Liver (tissue), 9 donors: Measurements from ENCODE around the gene TNFAIP1. TPM values are rescaled to one million over a fixed set of nuclear protein-coding genes. Genes with fewer than 3 reads are reported as not detected.

ENCODE experiments used
- DNase-seq: peaks from one replicate; pipeline ENCODE4 v3.0.0-alpha.2; 2017; ENCODE audit warnings: low spot score
- H3K27ac ChIP-seq, 2 donors: one replicate each; pipeline ENCODE4 v1.7.0; 2013; ENCODE audit warnings: inconsistent platforms in 2 of 2, low read length in 2 of 2, control low read depth in 1 of 2, low read depth in 1 of 2, mild to moderate bottlenecking in 1 of 2
- H3K27me3 ChIP-seq, 4 donors: one replicate each; pipeline versions ENCODE4 v1.6.1 to v1.7.0; 2013; ENCODE audit warnings: low read length in 3 of 4, inconsistent platforms in 1 of 4, mild to moderate bottlenecking in 1 of 4, moderate library complexity in 1 of 4; ENCODE audit not compliant: control insufficient read depth in 4 of 4, insufficient read depth in 4 of 4
- H3K36me3 ChIP-seq, 4 donors: one replicate each; pipeline versions ENCODE4 v1.6.1 to v1.7.0; 2013; ENCODE audit warnings: low read length in 3 of 4, mild to moderate bottlenecking in 3 of 4, low read depth in 1 of 4, moderate library complexity in 1 of 4; ENCODE audit not compliant: control insufficient read depth in 4 of 4, insufficient read depth in 3 of 4
- H3K4me1 ChIP-seq, 4 donors: one replicate each; pipeline versions ENCODE4 v1.6.1 to v1.7.0; 2013; ENCODE audit warnings: low read length in 3 of 4, mild to moderate bottlenecking in 3 of 4, moderate library complexity in 1 of 4; ENCODE audit not compliant: control insufficient read depth in 4 of 4, insufficient read depth in 4 of 4
- H3K4me3 ChIP-seq, 3 donors: one replicate each; pipeline versions ENCODE4 v1.6.1 to v1.7.0; 2013; ENCODE audit warnings: low read length in 3 of 3, control low read depth in 1 of 3, low read depth in 1 of 3, mild to moderate bottlenecking in 1 of 3
- H3K9ac ChIP-seq, 2 donors: one replicate each; pipeline ENCODE4 v1.7.0; 2013; ENCODE audit warnings: low read length in 2 of 2, mild to moderate bottlenecking in 2 of 2, moderate library complexity in 2 of 2, control low read depth in 1 of 2, low read depth in 1 of 2
- H3K9me3 ChIP-seq, 4 donors: one replicate each; pipeline versions ENCODE4 v1.6.1 to v1.7.0; 2013; ENCODE audit warnings: low read length in 3 of 4; ENCODE audit not compliant: control insufficient read depth in 4 of 4
- EGR1 ChIP-seq, 2 donors: IDR thresholded peaks; 2 replicates each; pipeline ENCODE4 v1.6.1; 2016 to 2018; ENCODE audit warnings: antibody characterized with exemption in 2 of 2, low read depth in 2 of 2
- FOXA1 ChIP-seq: IDR thresholded peaks from 2 replicates; pipeline ENCODE4 v1.6.1; 2016; ENCODE audit warnings: antibody characterized with exemption
- FOXA2 ChIP-seq: IDR thresholded peaks from 2 replicates; pipeline ENCODE4 v1.6.1; 2016; ENCODE audit warnings: antibody characterized with exemption
- GABPA ChIP-seq, 2 donors: IDR thresholded peaks in 1 of 2; conservative IDR thresholded peaks in 1 of 2; 2 replicates each; pipeline ENCODE4 v1.6.1; 2016; ENCODE audit warnings: antibody characterized with exemption in 2 of 2, mild to moderate bottlenecking in 1 of 2, moderate library complexity in 1 of 2
- HNF4A ChIP-seq, 2 donors: conservative IDR thresholded peaks; 2 replicates each; pipeline ENCODE4 v1.6.1; 2016; ENCODE audit warnings: antibody characterized with exemption in 2 of 2, mild to moderate bottlenecking in 2 of 2
- HNF4G ChIP-seq: IDR thresholded peaks from 2 replicates; pipeline ENCODE4 v1.6.1; 2016; ENCODE audit warnings: antibody characterized with exemption
- JUND ChIP-seq, 2 donors: IDR thresholded peaks; 2 replicates each; pipeline ENCODE4 v1.6.1; 2016; ENCODE audit warnings: antibody characterized with exemption in 2 of 2
- MAX ChIP-seq: IDR thresholded peaks from 2 replicates; pipeline ENCODE4 v1.6.1; 2016; ENCODE audit warnings: antibody characterized with exemption
- NR2F2 ChIP-seq: IDR thresholded peaks from 2 replicates; pipeline ENCODE4 v1.6.1; 2016; ENCODE audit warnings: antibody characterized with exemption
- RAD21 ChIP-seq, 2 donors: IDR thresholded peaks; 2 replicates each; pipeline ENCODE4 v1.6.1; 2016; ENCODE audit warnings: antibody characterized with exemption in 2 of 2, mild to moderate bottlenecking in 2 of 2
- RXRA ChIP-seq, 2 donors: IDR thresholded peaks; 2 replicates each; pipeline ENCODE4 v1.6.1; 2017 to 2018; ENCODE audit warnings: antibody characterized with exemption in 2 of 2, mild to moderate bottlenecking in 1 of 2
- SP1 ChIP-seq: IDR thresholded peaks from 2 replicates; pipeline ENCODE4 v1.6.1; 2018; ENCODE audit warnings: antibody characterized with exemption, mild to moderate bottlenecking
- TAF1 ChIP-seq: conservative IDR thresholded peaks from 2 replicates; pipeline ENCODE4 v1.6.1; 2016; ENCODE audit warnings: antibody characterized with exemption, mild to moderate bottlenecking
- YY1 ChIP-seq: IDR thresholded peaks from 2 replicates; pipeline ENCODE4 v1.6.1; 2016; ENCODE audit warnings: antibody characterized with exemption, mild to moderate bottlenecking
- ZBTB33 ChIP-seq: IDR thresholded peaks from 2 replicates; pipeline ENCODE4 v1.6.1; 2016; ENCODE audit warnings: antibody characterized with exemption
- WGBS: extraction: QIAGEN DNeasy Blood & Tissue Kit; methylation state at CpG from one replicate; pipeline ENCODE4 v1.1.7; 2013; 5-methylcytosine and 5-hydroxymethylcytosine counted together
- polyA plus RNA-seq, 2 donors: library from polyadenylated mRNA; stranded (reverse) in 1 of 2; unstranded in 1 of 2; fragments of 200-250 nt in 1 of 2; fragments of >200 nt in 1 of 2; fragmentation: Nextera tagmentation in 1 of 2; extraction: Ambion mirVana in 1 of 2; gene quantifications; one replicate each; pipeline versions ENCODE4 v1.2.1 to v1.2.3, GENCODE V29; 2013 to 2015
- total RNA-seq, 2 donors: library from RNA; depleted of rRNA; stranded (reverse); fragments of >200 nt; gene quantifications; one replicate each; pipeline ENCODE4 v1.2.3, GENCODE V29; 2014
- TF ChIP-seq, protein P1 (sequence below): IDR thresholded peaks from 2 replicates; pipeline ENCODE4 v1.6.1; 2016; ENCODE audit warnings: antibody characterized with exemption
- TF ChIP-seq, protein P2 (sequence below): fragments of 150-350 bp; IDR thresholded peaks from 2 replicates; pipeline ENCODE4 v1.5.1; 2017; ENCODE audit warnings: improper control_type of control experiment, low read depth, low read length; ENCODE audit not compliant: missing input control
- donor health status: healthy.
- donor health status: healthy.
- donor health status: healthy.
- donor health status: healthy.
- donor health status: healthy.

Gene TNFAIP1
- total and polyA plus RNA-seq, 4 donors, result 11.7 to 31.7 (median 19.6) TPM

DNA sequence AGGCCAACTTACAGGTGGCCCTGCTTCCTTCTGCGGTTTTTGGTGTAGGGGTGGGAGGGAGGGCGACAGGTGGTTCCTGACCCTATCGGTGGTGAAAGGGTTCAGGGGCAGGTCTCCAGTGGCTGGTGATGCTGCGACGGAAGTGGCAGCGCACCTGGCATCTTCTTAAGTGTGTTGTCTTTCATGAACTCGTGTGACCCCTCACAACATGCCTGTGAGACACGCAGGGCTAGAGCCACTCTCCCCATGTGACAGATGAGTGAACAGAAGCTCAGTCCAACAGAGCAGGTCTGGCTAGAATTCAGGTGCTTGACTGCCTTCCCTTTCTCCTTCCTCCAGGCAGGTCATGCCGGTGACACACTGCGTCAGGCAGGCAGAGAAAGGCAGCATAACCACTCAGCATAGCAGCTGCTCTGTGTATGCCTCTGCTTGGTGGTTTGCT, 8.0 kb downstream of the TNFAIP1 start:
- TF ChIP-seq HNF4G (no peak), GABPA (IDR thresholded peaks at IDR 0.05 in 1 of 2, conservative IDR thresholded peaks at IDR 0.05 in 1 of 2) (no peak), SP1 (no peak), ZBTB33 (no peak), RXRA (IDR thresholded peaks at IDR 0.05) (peak; percentile 55 to 67), MAX (no peak), HNF4A (conservative IDR thresholded peaks at IDR 0.05) (peak in 1 of 2 donors; percentile 14)
- no peak overlapping the region for H3K9ac ChIP-seq
- 53% methylated on average over 10 of the region's 10 CpGs for WGBS
- peaks cover 23 to 59% (median 47%) of the 10 kb centered on the region in 4 donors for H3K4me1 ChIP-seq
- no peaks in the 10 kb centered on the region for H3K9me3 ChIP-seq
- H3K27ac ChIP-seq, result peak overlapping the region; percentile 56 to 89
- no peak for DNase-seq
- no peaks in the 10 kb centered on the region for H3K27me3 ChIP-seq
- peaks cover 15 to 54% (median 40%) of the 10 kb centered on the region in 4 donors for H3K36me3 ChIP-seq
- H3K4me3 ChIP-seq, result no peak overlapping the region

DNA sequence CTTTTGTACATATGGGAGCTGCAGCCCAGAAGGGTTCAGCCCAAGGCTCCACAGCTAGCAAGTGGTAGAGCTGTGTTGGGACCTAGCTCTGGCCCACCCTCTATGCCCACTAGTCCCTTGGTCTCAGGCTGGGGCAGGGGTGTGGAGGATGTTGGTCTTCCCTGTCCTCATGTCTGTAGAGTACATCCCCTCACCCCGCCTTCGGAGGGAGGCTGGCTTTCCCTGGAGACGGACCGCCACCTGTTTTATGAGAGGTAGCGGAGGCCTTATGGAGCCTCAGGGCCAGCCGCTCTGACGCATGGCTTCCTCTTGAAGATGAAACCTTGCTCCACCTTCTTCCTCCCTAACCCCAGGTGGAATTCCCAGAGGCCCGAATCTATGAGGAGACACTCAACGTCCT, 8.4 kb downstream of the TNFAIP1 start:
- peaks cover 23 to 64% (median 52%) of the 10 kb centered on the region in 4 donors for H3K4me1 ChIP-seq
- TF ChIP-seq JUND (IDR thresholded peaks at IDR 0.05) (no peak), HNF4A (conservative IDR thresholded peaks at IDR 0.05) (no peak), MAX (no peak)
- 95% methylated on average over 9 of the region's 9 CpGs for WGBS
- H3K27me3 ChIP-seq, result no peaks in the 10 kb centered on the region
- peak overlapping the region; percentile 56 to 89 for H3K27ac ChIP-seq
- no peak overlapping the region for H3K4me3 ChIP-seq
- H3K36me3 ChIP-seq, result peaks cover 15 to 59% (median 42%) of the 10 kb centered on the region in 4 donors
- no peak overlapping the region for H3K9ac ChIP-seq
- no peaks in the 10 kb centered on the region for H3K9me3 ChIP-seq
- DNase-seq, result no peak

- no peaks in the 10 kb centered on the region for H3K27me3 ChIP-seq
- peaks cover 13 to 58% (median 42%) of the 10 kb centered on the region in 4 donors for H3K36me3 ChIP-seq
- 95% methylated on average over 19 of the region's 19 CpGs for WGBS
- no peak overlapping the region for H3K9ac ChIP-seq
- H3K9me3 ChIP-seq, result no peaks in the 10 kb centered on the region
- H3K4me1 ChIP-seq, result peaks cover 23 to 69% (median 56%) of the 10 kb centered on the region in 4 donors
- H3K4me3 ChIP-seq, result no peak overlapping the region
- peak overlapping the region; percentile 56 to 89 for H3K27ac ChIP-seq
- no peak for DNase-seq
- no peak for TF ChIP-seq ZBTB33
- TF ChIP-seq JUND (IDR thresholded peaks at IDR 0.05), result no peak
- TF ChIP-seq HNF4A (conservative IDR thresholded peaks at IDR 0.05), result no peak
- no peak for TF ChIP-seq GABPA (IDR thresholded peaks at IDR 0.05 in 1 of 2, conservative IDR thresholded peaks at IDR 0.05 in 1 of 2)
- TF ChIP-seq EGR1 (IDR thresholded peaks at IDR 0.05; ENCODE audit: low read depth in 2 of 2), result no peak
- no peak for TF ChIP-seq MAX
- TF ChIP-seq, protein P1, sequence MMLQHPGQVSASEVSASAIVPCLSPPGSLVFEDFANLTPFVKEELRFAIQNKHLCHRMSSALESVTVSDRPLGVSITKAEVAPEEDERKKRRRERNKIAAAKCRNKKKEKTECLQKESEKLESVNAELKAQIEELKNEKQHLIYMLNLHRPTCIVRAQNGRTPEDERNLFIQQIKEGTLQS, result no peak
- TF ChIP-seq YY1, result no peak
- TF ChIP-seq RXRA (IDR thresholded peaks at IDR 0.05), result no peak
- TF ChIP-seq HNF4G, result no peak
- TF ChIP-seq FOXA2, result no peak
- TF ChIP-seq NR2F2, result no peak
- TF ChIP-seq, protein P2, sequence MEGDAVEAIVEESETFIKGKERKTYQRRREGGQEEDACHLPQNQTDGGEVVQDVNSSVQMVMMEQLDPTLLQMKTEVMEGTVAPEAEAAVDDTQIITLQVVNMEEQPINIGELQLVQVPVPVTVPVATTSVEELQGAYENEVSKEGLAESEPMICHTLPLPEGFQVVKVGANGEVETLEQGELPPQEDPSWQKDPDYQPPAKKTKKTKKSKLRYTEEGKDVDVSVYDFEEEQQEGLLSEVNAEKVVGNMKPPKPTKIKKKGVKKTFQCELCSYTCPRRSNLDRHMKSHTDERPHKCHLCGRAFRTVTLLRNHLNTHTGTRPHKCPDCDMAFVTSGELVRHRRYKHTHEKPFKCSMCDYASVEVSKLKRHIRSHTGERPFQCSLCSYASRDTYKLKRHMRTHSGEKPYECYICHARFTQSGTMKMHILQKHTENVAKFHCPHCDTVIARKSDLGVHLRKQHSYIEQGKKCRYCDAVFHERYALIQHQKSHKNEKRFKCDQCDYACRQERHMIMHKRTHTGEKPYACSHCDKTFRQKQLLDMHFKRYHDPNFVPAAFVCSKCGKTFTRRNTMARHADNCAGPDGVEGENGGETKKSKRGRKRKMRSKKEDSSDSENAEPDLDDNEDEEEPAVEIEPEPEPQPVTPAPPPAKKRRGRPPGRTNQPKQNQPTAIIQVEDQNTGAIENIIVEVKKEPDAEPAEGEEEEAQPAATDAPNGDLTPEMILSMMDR, result no peak
- no peak for TF ChIP-seq FOXA1
- TF ChIP-seq SP1, result no peak
- no peak for TF ChIP-seq TAF1
- no peak for TF ChIP-seq RAD21 (IDR thresholded peaks at IDR 0.05)
Observed at GRCh38 chr17:28344435-28344901, 8.9 kb downstream of the TNFAIP1 start.
